NAMALWA (cell line): ENCODE measurements around the gene CCDC40.

Experiments
- DNase-seq: peaks from one replicate; pipeline ENCODE4 v3.0.0-alpha.2; 2015; ENCODE audit warnings: low spot score

Gene CCDC40

DNA sequence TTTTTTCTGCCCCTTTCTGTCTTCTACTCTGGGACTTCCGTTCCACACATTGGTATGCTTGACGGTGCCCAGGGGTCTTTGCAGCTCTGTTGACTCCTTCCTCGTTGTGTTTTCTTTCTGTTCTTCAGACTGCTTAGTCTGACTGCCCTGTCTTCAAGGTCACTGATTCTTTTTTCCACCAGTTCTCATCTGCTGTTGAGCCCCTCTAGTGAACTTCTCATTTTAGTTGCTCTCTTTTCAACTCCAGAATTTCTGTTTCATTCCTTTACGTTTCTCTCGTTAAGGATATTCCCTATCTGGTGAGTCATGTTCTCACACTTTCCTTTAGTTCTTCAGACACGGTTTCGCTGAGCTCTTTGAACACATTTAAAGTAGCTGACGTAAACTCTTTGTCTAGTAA is 78.7 kb downstream of the CCDC40 start:
- no peak for DNase-seq

DNA sequence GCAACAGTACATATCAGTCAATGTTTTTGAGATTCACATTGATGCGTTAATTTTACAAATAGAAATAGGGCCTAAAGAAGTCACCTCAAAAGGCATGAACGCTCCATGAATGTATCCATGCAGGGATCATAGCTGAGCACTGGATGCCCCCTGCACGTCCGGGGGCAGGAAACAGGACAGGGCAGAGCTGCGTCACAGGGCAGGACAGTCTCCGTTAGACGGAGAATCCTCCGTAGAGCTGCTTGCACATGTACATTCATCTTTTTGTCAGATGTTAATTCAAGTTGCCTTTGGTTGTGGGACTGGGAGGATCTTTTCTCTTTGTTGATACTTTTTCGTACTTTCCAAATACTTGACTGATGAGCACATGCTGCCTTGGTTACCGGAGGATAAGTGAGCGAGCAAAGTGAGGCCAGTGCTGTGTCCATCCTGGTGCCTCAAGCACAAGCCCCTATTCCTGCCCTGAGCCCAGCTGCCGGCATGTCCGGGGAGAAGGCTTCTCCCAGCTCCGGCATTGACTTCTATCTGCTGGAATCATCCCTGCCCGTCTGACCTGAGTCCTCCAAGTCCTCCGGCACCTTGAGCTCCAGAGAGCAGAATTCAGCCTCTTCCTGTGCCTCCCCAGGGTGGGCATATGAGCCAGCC is 80.0 kb downstream of the CCDC40 start:
- DNase-seq = no peak

DNA sequence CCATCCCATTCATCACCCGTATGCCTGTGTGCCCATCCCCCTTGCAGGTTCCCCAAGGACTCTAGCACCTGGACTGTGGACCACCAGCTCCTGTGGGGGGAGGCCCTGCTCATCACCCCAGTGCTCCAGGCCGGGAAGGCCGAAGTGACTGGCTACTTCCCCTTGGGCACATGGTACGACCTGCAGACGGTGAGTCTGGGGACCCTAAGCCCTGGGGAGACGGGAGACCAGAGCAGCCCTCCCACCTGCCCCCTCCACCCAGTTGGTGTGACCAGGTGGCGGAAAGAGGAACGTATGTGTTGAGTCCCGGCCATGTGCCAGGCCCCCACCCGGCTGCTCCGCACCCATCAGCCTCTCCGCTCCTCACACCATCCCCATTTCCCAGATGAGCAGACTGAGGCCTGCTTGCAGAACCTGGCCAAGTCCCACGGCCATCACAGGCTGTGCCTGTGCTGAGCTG is 80.5 kb downstream of the CCDC40 start:
- no peak for DNase-seq

DNA sequence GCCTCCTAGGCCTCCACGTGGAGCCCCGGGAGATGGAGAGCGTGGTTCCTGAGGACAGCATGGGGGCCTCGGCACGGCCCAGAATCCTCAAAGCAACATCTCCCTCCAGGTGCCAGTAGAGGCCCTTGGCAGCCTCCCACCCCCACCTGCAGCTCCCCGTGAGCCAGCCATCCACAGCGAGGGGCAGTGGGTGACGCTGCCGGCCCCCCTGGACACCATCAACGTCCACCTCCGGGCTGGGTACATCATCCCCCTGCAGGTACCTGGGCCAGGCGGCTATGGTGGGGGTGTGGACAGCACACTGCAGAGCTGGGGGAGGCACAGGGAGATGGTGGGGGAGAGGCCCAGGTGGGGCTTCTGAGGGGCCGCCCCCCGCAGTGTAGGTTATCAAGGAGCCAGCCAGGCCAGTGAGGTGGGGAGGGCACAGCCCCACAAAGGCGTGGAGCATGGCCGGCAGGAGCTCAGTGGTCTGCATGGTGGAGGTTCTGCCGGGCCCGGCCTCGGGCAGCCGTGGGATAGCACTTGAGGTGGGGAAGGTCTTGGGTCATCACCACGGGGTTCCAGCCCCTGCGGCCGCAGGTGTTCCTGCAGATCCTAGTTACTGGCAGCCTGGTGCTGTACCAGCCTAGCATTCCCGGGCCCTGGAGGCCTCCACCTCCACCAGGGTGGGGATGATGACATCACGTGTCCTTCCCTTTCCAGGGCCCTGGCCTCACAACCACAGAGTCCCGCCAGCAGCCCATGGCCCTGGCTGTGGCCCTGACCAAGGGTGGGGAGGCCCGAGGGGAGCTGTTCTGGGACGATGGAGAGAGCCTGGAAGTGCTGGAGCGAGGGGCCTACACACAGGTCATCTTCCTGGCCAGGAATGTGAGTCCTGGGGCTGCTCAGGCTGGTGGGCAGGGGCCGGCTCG is 81.3 kb downstream of the CCDC40 start:
- DNase-seq = no peak

DNA sequence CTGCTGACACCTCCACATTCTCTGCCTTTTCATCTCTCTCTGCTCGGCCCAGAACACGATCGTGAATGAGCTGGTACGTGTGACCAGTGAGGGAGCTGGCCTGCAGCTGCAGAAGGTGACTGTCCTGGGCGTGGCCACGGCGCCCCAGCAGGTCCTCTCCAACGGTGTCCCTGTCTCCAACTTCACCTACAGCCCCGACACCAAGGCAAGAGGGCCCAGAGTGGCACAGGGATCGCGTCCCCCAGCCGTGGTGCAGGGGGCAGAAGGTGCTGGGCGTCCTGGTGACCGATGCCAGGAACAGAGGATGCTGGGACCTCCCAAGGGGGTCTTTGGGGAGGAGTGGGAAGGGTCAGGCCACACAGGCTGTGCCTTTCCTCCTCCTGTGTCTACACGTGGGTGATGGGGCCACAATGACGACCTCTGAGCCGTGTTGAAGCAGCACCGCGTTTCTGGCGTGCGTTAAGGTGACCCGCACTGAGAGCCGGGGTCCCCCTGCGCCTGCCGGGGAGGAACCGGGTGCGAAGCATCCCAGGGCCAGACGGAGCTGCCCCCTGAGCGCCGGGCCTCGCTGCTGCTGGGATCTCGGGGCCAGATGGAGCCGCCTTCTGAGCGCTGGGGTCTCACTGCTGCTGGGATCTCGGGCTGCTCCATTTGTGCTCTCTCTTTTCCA is 82.3 kb downstream of the CCDC40 start:
- no peak for DNase-seq

DNA sequence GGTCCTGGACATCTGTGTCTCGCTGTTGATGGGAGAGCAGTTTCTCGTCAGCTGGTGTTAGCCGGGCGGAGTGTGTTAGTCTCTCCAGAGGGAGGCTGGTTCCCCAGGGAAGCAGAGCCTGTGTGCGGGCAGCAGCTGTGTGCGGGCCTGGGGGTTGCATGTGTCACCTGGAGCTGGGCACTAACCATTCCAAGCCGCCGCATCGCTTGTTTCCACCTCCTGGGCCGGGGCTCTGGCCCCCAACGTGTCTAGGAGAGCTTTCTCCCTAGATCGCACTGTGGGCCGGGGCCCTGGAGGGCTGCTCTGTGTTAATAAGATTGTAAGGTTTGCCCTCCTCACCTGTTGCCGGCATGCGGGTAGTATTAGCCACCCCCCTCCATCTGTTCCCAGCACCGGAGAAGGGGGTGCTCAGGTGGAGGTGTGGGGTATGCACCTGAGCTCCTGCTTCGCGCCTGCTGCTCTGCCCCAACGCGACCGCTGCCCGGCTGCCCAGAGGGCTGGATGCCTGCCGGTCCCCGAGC is 82.9 kb downstream of the CCDC40 start:
- no peak for DNase-seq

DNA sequence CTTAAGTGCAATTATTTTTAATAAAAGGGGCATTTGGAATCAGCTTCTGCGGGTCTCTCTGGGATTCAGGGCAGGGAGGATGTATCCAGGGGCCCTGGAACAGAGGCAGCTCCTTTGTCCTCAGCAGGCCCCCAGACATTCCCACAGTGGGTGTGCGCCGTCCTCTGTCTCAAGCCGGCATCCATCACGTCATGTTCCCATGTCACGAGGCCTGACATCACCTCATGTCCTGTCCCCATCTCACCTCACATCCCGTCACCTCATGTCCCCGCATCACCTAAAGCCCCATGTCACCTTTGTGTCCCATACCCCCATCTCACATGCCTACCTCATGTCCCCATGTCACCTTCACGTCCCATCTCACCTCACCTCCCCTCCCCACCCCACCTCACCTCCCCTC is 83.4 kb downstream of the CCDC40 start:
- no peak for DNase-seq

DNA sequence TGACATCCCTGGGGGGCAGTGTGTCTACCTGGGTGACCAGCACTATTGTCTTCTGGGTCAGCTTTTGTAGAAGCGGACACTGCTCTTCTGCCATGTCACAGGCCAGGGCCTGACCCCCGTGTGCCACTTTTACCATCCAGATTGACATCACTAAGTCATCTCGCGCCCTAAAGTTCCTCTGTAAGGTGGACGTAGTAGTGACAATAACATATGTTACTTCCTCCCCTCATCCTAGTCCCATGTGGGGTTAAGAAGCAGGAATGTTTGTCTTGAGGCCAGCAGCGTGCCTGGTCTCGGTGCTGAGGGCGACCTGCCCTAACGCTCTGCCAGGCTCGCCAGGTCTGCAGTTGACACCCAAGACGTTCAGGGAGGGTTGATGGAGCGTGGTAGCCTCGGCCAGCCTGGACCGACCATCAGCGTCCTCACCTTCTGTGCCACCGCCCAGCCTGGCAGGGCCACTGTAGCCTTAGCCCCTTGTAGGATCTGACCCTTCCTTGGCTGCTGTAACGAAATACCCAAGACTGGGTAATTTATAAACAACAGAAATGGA is 85.7 kb downstream of the CCDC40 start:
- DNase-seq = no peak

DNA sequence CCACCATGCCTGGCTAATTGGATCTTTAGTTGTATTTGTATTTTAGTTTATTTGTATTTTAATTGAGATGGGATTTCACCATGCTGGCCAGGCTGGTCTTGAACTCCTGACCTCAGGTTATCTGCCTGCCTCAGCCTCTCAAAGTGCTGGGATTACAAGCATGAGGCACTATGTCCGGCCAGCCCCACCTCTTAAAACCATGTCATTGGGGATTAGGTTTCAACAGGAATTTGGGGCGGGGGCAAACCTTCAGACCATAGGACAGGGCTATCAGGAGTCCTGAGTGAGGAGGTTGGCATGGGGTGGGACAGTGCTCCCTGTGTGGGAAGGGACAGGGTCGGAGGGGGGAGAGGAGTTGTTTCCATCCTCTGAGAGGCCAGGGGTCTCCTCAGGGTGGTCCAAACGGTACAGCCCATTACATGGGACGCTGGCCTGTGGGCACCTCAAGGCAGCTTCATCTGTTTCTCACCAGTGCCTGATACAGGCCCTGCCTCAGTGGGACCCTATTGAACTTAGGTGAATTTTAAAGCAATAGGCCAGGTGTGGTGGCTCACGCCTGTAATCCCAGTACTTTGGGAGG is 86.6 kb downstream of the CCDC40 start:
- no peak for DNase-seq

DNA sequence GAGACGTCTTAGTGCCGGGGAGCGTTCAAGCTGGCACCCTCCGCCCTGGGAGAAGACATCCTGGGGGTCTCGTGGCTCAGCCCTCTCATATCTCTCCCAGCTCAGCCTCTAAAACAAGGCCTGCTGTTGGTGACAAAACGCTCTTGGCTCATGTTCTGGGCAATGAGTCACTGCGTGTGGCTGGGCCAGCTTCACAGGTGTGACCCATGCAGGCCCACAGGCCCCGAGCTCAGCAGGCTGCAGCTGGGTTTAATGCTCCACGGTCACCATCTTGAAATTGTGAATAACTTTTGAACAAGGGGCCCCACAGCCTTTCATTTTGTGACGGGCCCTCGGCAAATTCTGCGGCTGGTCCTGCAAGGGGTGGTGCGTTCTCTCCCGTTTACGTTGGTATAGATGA is 87.3 kb downstream of the CCDC40 start:
- DNase-seq = no peak

DNA sequence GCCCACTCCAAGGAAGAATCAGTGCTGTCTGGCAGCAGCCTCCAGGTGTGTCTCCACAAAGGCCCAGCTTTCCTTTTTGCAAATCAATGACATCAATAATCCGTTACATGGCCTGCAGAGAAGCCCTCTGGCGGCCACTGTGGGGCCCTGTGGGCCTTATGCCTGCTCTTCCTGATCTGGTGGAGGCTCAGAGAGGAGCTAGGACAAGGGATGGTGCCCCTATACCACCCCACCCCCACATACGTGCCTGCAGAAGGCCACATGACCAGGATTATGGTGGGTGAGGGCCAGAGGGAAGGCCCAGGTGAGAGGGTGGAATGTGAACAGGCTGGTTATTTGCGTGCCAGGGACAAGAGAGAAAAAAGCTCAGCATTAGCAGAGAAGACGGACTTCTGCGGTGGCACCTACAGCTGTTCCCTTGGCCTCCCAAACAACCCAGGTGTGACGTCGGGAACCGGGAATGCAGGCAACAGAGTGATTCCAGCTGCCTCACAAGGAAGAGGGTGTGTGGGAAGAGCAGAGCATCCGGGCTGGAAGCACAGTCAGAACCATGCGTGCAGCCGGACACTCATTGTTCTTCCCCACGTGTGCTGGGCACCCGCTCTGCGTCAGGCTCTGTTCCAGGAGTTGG is 88.0 kb downstream of the CCDC40 start:
- DNase-seq = peak; percentile 57

DNA sequence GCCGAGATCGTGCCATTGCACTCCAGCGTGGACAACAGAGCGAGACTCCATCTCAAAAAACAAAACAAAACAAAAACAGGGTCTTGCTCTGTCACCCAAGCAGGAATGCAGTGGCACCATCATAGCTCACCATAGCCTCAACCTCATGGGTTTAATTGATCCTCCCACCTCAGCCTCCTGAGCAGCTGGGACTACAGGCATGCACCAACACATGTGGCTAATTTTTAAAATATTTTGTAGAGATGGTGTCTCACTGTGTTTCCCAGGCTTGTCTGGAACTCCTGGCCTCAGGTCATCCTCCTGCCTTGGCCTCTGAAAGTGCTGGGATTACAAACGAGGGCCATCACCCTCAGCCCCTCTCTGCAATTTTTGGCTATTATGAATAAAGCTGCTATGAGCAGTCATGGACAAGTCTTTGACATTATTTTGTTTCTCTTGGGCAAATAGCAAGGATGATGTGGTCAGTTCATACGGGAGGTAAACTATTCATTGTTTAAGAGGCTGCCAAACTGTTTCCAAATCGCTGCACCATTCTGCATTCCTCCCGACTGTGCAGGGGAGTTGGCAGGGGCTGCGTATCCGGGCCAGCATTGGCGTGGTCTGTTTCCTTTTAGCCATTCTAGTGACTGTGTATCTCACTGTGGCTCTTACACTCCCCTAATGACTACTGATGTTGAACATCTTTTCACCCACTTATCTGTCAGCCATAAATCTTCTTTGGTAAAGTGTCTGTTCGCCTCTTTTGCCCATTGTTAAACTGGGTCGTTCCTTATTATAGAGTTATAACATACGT is 89.4 kb downstream of the CCDC40 start:
- DNase-seq = no peak

DNA sequence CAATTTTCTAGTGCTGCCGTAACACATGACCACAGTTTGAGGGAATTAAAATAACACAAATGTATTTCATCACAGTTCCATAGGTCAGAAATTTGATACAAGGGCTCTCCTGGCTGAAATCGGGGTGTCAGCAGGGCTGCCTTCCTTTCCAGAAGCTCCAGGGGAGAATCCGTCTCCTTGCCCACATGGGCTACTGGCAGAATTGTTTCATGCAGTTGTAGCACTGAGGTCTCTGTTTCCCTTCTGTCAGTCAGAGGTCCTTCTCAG is 89.9 kb downstream of the CCDC40 start:
- no peak for DNase-seq

DNA sequence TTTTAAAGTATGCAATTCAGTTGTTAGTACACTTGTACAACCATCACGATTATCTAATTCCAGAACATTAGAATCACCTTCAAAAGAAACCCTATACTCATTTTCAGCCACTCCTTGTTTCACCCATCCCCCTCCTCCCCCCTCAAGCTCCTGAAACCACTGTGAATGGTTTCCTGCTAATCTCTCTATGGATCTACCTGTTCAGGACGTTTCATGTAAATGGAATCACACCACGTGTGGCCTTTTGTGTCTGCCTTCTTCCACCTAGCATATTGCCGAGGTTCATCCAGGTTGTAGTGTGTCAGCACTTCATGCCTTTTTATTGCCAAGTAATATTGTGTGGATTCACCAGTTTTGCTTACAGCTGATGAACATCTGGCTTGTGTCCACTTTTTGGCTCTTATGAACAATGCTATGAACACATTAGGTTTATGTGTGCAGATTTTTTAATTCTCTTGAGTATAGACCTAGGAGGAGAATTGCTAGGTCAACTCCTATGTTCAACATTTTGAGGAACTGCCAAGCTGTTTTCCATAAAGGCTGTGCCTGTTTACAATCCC is 92.6 kb downstream of the CCDC40 start:
- no peak for DNase-seq

DNA sequence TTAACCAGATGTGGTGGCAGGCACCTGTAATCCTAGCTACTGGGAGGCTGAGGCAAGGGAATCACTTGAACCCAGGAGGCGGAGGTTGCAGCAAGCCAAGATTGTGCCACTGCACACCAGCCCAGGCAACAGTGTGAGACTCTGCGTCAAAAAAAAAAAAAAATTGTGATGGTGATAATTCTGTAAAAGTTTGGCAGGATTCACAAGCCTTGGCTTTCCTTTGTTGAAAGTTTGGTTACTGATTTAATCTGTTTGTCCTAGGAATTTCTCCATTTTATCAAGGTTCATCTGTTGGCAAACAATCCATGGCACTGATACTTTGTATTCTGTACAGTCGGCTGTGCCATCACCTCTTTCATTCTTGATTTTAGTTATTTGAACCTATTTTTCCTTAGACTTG is 94.5 kb downstream of the CCDC40 start:
- DNase-seq = no peak

DNA sequence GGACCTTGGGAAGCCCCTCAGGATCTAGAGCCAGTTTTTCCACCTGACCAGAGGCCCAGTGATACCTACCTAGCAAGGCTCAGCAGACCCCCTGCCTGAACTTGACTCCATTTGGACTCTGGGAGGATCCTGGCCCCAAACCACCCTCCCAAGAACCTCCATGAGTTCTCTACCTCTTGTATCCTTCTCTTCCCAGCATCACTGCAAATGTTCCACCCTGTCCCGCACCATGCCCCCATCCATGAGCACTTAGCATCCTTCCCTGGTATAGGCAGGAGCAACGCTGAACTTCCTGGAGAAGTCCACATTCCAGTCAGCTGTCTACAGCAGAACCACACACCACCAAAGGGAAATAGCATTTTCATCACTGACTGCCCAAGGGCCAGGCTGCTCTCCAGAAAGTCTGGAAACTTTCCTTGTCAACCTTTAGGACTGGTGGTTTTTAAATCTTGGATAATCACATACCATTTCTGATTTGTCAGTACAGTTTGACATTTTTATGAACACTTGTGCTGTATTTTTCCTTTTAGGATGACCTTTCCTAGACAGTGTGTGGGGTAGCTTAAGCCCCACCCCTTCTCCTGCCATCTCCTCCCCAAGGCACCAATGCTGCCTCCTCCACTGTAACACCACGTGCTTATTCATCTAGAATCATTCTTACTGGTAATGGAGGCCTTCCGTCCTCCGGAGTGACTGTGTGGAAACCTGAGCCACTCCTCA is 96.6 kb downstream of the CCDC40 start:
- no peak for DNase-seq

DNA sequence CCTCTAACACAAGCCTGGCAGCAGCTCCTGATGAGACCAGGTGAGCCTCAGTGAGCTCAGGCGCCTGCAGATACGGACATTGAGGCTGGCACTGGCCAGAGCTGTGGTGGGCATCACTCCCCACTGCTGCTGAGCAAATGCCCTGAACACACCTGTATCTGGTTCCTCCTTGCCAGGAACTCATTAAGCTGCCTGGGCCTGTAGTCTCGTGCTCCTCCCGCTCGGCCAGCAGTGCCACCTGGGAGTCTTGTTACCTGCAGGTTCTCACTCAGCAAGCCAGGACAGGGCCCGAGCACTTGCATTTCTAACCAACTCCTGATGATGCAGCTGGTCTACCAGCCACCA is 97.2 kb downstream of the CCDC40 start:
- no peak for DNase-seq

DNA sequence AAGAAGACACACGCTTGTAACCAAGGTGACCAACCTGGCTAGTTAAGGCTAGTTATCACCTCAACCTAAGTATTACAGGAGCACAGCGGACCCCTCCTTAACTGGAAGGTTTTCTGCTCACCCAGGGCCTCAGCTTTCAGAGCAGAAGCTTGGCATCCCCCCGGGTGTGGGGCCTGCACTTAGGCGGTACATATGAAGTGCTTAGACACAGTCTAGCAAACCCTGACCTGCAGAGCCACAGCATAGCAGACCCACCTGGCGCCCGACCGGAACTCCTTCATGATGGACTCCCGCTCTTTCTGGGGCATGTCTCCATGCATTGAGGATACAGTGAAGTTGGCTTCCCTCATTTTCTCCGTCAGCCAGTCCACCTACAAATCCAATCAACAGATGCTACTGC is 100.7 kb downstream of the CCDC40 start:
- no peak for DNase-seq

DNA sequence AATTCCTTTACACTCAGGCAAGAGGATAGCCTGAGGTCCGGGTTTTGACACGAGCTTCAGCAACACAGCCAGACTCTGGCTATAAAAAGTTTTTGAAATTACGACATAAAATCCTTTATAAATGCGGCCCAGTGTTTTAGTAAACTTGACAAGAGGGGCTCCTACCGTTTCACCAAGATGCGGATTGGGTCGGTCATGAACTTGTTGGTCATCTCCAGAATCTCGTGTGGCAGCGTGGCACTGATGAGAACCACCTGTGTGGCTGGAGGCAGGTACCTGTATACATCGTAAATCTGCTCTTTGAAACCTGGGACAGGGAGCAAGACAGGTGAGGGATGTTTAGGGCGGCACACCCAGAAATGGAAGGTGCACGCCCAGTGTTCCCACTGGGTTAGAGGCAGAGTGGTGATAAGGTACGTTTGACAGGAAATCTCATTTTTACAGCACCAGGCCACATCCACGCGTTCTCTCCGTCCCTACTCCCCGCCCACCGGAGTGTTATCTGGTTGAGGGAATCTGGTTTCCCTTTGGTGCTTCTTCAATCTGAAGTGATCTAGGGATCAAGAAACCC is 102.5 kb downstream of the CCDC40 start:
- no peak for DNase-seq
